ENCODE measurements around the gene MYO5B.

DNA sequence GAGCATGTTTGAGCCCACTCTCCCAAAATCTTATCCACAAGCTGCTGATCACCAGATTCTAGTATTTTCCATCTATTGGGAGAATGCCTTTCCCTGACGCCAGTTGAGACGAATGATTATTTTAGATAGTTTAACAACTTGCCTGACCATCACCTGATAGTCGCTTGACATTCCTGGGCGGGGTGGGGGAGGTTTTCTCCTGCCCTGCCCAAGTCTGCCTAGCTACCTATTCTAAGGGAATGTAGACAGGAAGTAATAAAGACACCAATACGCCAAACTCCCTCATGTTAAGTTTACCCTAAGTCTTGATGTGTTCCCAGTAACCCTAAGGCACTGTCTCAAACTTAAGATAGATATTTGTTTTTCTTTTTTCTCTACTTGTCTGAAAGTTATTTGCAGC lies 377.0 kb downstream of the MYO5B start:
- TF ChIP-seq, protein P1, sequence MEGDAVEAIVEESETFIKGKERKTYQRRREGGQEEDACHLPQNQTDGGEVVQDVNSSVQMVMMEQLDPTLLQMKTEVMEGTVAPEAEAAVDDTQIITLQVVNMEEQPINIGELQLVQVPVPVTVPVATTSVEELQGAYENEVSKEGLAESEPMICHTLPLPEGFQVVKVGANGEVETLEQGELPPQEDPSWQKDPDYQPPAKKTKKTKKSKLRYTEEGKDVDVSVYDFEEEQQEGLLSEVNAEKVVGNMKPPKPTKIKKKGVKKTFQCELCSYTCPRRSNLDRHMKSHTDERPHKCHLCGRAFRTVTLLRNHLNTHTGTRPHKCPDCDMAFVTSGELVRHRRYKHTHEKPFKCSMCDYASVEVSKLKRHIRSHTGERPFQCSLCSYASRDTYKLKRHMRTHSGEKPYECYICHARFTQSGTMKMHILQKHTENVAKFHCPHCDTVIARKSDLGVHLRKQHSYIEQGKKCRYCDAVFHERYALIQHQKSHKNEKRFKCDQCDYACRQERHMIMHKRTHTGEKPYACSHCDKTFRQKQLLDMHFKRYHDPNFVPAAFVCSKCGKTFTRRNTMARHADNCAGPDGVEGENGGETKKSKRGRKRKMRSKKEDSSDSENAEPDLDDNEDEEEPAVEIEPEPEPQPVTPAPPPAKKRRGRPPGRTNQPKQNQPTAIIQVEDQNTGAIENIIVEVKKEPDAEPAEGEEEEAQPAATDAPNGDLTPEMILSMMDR (IDR thresholded peaks at IDR 0.05 in 2 of 3, conservative IDR thresholded peaks at IDR 0.05 in 1 of 3; ENCODE audit: borderline replicate concordance in 1 of 3, insufficient read depth in 1 of 3, low read depth in 2 of 3, low read length in 2 of 3), result no peak
- TF ChIP-seq EZH2 (IDR thresholded peaks at IDR 0.05) (no peak), POLR2AphosphoS5 (IDR thresholded peaks at IDR 0.05; ENCODE audit: low read depth, low read length) (no peak)
